Measurements from ENCODE around the gene THBD. TPM values are rescaled to one million over a fixed set of nuclear protein-coding genes. Genes with fewer than 3 reads are reported as not detected.

Gene THBD
- total and polyA plus RNA-seq, 2 experiments from 2014 or later: 0.10 to 0.97 TPM

DNA sequence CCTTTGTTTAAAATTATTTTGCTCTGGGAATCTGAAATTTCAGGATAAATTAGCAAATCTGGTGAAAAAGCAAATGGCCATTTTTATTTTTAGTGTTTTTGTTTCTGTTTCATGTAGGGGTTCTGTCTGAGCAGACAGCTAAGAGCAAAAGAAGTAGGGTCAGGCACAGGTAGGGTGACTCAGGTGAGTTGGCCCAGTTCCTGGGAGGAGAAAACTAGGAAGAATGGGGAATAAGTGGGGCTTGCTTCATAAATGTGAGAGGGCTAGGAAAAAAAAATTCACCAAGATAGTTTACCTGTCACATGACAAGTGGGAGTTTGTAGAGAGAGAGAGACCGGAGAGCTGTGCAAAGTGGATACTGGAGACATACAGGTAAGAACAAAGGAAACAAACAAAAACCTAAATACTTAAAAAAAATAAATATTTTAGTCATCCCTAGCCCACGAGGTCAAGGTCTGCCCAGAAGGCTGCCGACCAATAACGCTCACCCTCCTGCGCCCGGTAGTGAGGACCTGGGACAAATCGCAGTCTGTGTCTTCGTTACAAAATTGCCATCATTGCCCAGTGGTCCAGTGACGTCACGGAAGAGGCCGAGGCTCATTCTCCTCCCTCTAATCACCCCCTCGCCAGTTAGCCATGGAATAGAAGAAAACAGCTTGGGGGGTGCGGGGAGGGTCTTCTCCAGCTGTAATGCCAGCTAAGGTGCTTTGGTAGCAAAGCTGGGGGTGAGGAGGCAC lies 2.3 kb downstream of the THBD start:
- Mint-ChIP-seq H3K27ac (no peak overlapping the region), H3K4me3 (peak overlapping the region; percentile 55), H3K9me3 (peaks cover 4% of the 10 kb centered on the region; the same call in 2 of the 3 replicates), H3K27me3 (ENCODE audit: insufficient read depth, low read depth, poor library complexity) (peaks cover 49% of the 10 kb centered on the region), H3K36me3 (ENCODE audit: low read depth) (peaks cover 4% of the 10 kb centered on the region; the same call in 1 of the 3 replicates), H3K4me1 (peaks cover 44% of the 10 kb centered on the region)
- Histone ChIP-seq H3K27me3 (ENCODE audit: insufficient read depth) (peaks cover 76% of the 10 kb centered on the region), H3K4me3 (no peak overlapping the region), H3K4me2 (no peak overlapping the region), H3K9me2 (ENCODE audit: insufficient read depth) (no peaks in the 10 kb centered on the region), H3F3A (replicated peaks; ENCODE audit: low read depth) (no peaks in the 10 kb centered on the region; the same call in 1 of the 2 replicates), H3K79me2 (replicated peaks; ENCODE audit: insufficient read depth) (no peaks in the 10 kb centered on the region), H4K20me1 (replicated peaks; ENCODE audit: insufficient read depth) (no peaks in the 10 kb centered on the region), H3K4me1 (ENCODE audit: insufficient read depth) (peaks cover 20% of the 10 kb centered on the region), H3K36me3 (ENCODE audit: insufficient read depth) (no peaks in the 10 kb centered on the region; the same call in 1 of the 2 replicates), H3K27ac (ENCODE audit: low read depth) (no peak overlapping the region), H2AFZ (no peak overlapping the region)
- ATAC-seq (no peak), DNase-seq (ENCODE audit: low spot score) (no peak)
- TF ChIP-seq CREB1 (CRISPR knock-in tag; IDR thresholded peaks at IDR 0.05; ENCODE audit: low read depth) (peak; percentile 85), EZH2 (IDR thresholded peaks at IDR 0.05; ENCODE audit: low read depth, unreplicated experiment) (no peak)

DNA sequence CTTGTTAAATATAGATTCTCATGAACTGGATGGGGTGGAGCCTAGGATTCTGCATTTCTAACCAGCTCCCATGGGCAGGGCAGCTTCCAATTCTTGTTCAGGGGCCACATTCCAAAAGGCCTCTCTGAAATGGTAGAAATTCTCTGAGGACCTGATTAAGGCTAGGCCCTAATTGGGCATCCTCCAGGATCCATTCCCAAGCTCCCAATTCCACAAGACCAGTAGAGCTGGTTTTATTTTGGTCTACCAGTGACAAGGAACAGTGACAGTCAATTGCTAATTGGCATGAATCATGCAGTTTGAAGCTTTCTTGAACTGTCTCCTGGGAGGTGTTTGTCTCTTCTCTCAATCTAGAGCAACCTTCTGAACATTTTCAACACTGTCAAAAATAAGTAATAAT lies 3.0 kb downstream of the THBD start:
- H3K27me3 Mint-ChIP-seq (ENCODE audit: insufficient read depth, low read depth, poor library complexity): peaks cover 43% of the 10 kb centered on the region
- H3K4me1 Mint-ChIP-seq: peaks cover 49% of the 10 kb centered on the region
- no peak overlapping the region for H3K27ac Mint-ChIP-seq
- no peak overlapping the region for H3K27ac ChIP-seq (ENCODE audit: low read depth)
- peaks cover 28% of the 10 kb centered on the region for H3K4me1 ChIP-seq (ENCODE audit: insufficient read depth)
- H4K20me1 ChIP-seq (replicated peaks; ENCODE audit: insufficient read depth): no peaks in the 10 kb centered on the region
- H2AFZ ChIP-seq: no peak overlapping the region
- DNase-seq (ENCODE audit: low spot score) (no peak), ATAC-seq (no peak)
- peaks cover under 1% of the 10 kb centered on the region; the same call in 1 of the 2 replicates for H3K9me2 ChIP-seq (ENCODE audit: insufficient read depth)
- H3K9me3 Mint-ChIP-seq: peaks cover 4% of the 10 kb centered on the region; the same call in 2 of the 3 replicates
- H3K4me2 ChIP-seq: no peak overlapping the region
- no peaks in the 10 kb centered on the region; the same call in 1 of the 2 replicates for H3K36me3 ChIP-seq (ENCODE audit: insufficient read depth)
- TF ChIP-seq CREB1 (CRISPR knock-in tag; IDR thresholded peaks at IDR 0.05; ENCODE audit: low read depth) (no peak), EZH2 (IDR thresholded peaks at IDR 0.05; ENCODE audit: low read depth, unreplicated experiment) (no peak), ZNF114 (CRISPR knock-in tag; IDR thresholded peaks at IDR 0.05) (no peak)
- TF ChIP-seq, protein P1, sequence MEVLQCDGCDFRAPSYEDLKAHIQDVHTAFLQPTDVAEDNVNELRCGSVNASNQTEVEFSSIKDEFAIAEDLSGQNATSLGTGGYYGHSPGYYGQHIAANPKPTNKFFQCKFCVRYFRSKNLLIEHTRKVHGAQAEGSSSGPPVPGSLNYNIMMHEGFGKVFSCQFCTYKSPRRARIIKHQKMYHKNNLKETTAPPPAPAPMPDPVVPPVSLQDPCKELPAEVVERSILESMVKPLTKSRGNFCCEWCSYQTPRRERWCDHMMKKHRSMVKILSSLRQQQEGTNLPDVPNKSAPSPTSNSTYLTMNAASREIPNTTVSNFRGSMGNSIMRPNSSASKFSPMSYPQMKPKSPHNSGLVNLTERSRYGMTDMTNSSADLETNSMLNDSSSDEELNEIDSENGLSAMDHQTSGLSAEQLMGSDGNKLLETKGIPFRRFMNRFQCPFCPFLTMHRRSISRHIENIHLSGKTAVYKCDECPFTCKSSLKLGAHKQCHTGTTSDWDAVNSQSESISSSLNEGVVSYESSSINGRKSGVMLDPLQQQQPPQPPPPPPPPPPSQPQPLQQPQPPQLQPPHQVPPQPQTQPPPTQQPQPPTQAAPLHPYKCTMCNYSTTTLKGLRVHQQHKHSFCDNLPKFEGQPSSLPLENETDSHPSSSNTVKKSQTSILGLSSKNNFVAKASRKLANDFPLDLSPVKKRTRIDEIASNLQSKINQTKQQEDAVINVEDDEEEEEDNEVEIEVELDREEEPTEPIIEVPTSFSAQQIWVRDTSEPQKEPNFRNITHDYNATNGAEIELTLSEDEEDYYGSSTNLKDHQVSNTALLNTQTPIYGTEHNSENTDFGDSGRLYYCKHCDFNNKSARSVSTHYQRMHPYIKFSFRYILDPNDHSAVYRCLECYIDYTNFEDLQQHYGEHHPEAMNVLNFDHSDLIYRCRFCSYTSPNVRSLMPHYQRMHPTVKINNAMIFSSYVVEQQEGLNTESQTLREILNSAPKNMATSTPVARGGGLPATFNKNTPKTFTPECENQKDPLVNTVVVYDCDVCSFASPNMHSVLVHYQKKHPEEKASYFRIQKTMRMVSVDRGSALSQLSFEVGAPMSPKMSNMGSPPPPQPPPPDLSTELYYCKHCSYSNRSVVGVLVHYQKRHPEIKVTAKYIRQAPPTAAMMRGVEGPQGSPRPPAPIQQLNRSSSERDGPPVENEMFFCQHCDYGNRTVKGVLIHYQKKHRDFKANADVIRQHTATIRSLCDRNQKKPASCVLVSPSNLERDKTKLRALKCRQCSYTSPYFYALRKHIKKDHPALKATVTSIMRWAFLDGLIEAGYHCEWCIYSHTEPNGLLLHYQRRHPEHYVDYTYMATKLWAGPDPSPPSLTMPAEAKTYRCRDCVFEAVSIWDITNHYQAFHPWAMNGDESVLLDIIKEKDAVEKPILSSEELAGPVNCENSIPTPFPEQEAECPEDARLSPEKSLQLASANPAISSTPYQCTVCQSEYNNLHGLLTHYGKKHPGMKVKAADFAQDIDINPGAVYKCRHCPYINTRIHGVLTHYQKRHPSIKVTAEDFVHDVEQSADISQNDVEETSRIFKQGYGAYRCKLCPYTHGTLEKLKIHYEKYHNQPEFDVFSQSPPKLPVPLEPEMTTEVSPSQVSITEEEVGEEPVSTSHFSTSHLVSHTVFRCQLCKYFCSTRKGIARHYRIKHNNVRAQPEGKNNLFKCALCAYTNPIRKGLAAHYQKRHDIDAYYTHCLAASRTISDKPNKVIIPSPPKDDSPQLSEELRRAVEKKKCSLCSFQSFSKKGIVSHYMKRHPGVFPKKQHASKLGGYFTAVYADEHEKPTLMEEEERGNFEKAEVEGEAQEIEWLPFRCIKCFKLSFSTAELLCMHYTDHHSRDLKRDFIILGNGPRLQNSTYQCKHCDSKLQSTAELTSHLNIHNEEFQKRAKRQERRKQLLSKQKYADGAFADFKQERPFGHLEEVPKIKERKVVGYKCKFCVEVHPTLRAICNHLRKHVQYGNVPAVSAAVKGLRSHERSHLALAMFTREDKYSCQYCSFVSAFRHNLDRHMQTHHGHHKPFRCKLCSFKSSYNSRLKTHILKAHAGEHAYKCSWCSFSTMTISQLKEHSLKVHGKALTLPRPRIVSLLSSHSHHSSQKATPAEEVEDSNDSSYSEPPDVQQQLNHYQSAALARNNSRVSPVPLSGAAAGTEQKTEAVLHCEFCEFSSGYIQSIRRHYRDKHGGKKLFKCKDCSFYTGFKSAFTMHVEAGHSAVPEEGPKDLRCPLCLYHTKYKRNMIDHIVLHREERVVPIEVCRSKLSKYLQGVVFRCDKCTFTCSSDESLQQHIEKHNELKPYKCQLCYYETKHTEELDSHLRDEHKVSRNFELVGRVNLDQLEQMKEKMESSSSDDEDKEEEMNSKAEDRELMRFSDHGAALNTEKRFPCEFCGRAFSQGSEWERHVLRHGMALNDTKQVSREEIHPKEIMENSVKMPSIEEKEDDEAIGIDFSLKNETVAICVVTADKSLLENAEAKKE (CRISPR knock-in tag; IDR thresholded peaks at IDR 0.05): no peak
- TF ChIP-seq, protein P2, sequence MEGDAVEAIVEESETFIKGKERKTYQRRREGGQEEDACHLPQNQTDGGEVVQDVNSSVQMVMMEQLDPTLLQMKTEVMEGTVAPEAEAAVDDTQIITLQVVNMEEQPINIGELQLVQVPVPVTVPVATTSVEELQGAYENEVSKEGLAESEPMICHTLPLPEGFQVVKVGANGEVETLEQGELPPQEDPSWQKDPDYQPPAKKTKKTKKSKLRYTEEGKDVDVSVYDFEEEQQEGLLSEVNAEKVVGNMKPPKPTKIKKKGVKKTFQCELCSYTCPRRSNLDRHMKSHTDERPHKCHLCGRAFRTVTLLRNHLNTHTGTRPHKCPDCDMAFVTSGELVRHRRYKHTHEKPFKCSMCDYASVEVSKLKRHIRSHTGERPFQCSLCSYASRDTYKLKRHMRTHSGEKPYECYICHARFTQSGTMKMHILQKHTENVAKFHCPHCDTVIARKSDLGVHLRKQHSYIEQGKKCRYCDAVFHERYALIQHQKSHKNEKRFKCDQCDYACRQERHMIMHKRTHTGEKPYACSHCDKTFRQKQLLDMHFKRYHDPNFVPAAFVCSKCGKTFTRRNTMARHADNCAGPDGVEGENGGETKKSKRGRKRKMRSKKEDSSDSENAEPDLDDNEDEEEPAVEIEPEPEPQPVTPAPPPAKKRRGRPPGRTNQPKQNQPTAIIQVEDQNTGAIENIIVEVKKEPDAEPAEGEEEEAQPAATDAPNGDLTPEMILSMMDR (conservative IDR thresholded peaks at IDR 0.05; ENCODE audit: low read depth in 2 of 2): no peak
- no peak overlapping the region for H3K4me3 Mint-ChIP-seq
- no peaks in the 10 kb centered on the region for H3K79me2 ChIP-seq (replicated peaks; ENCODE audit: insufficient read depth)
- H3F3A ChIP-seq (replicated peaks; ENCODE audit: low read depth): no peaks in the 10 kb centered on the region; the same call in 1 of the 2 replicates
- H3K27me3 ChIP-seq (ENCODE audit: insufficient read depth): peaks cover 72% of the 10 kb centered on the region
- H3K36me3 Mint-ChIP-seq (ENCODE audit: low read depth): peaks cover 4% of the 10 kb centered on the region; the same call in 1 of the 3 replicates
- no peak overlapping the region for H3K4me3 ChIP-seq
